Fibroblast of skin of left quadriceps (primary cell): Measurements from ENCODE around the gene KRTAP5-9.
"Not testable (repeated sequence)": the region's sequence is repeated elsewhere in the genome, so short reads cannot be mapped to it uniquely, and the experiment has no call there.

ENCODE experiments used
- DNase-seq, 2 experiments: peaks; one replicate each; pipeline ENCODE4 v3.0.0-alpha.2; 2013; ENCODE audit warnings: low read depth in 2 of 2

The KRTAP5-9 gene

GRCh38 chr11:71534711-71535608 lies 13.3 kb upstream of the KRTAP5-9 start:
- DNase-seq = not testable (repeated sequence)

GRCh38 chr11:71535825-71536224 lies 12.4 kb upstream of the KRTAP5-9 start:
- no peak for DNase-seq

GRCh38 chr11:71537537-71537936 lies 10.7 kb upstream of the KRTAP5-9 start:
- no peak for DNase-seq

GRCh38 chr11:71537977-71538665 lies 10.1 kb upstream of the KRTAP5-9 start, which contains the start of gene KRTAP5-8:
KRTAP5-8 (plus strand) TSS chr11:71538025; CDS start chr11:71538056, 31 bp downstream.
- not testable (repeated sequence) for DNase-seq

- DNase-seq = no peak
Observed at GRCh38 chr11:71538666-71538990, 9.6 kb upstream of the KRTAP5-9 start.

- no peak for DNase-seq
Observed at GRCh38 chr11:71539017-71539416, 9.2 kb upstream of the KRTAP5-9 start.

GRCh38 chr11:71539971-71540370 lies 8.2 kb upstream of the KRTAP5-9 start:
- DNase-seq = not testable (repeated sequence)

GRCh38 chr11:71540521-71541304 lies 7.5 kb upstream of the KRTAP5-9 start:
- DNase-seq = not testable (repeated sequence)

GRCh38 chr11:71542382-71542781 lies 5.8 kb upstream of the KRTAP5-9 start:
- DNase-seq = no peak

GRCh38 chr11:71542879-71543777 lies 5.1 kb upstream of the KRTAP5-9 start:
- no peak for DNase-seq

GRCh38 chr11:71543866-71544265 lies 4.4 kb upstream of the KRTAP5-9 start:
- no peak for DNase-seq

GRCh38 chr11:71544525-71545214 lies 3.5 kb upstream of the KRTAP5-9 start:
- DNase-seq = no peak

- no peak for DNase-seq
Observed at GRCh38 chr11:71545405-71545966, 2.7 kb upstream of the KRTAP5-9 start.

GRCh38 chr11:71548716-71549151 lies 514 bp downstream of the KRTAP5-9 start:
- no peak for DNase-seq

GRCh38 chr11:71551711-71552110 lies 3.5 kb downstream of the KRTAP5-9 start:
- DNase-seq = no peak

- DNase-seq = no peak
Observed at GRCh38 chr11:71554996-71555395, 6.8 kb downstream of the KRTAP5-9 start.

- DNase-seq = no peak
Observed at GRCh38 chr11:71555508-71555907, 7.3 kb downstream of the KRTAP5-9 start.

GRCh38 chr11:71556018-71556417 lies 7.8 kb downstream of the KRTAP5-9 start:
- no peak for DNase-seq

GRCh38 chr11:71557257-71557656 lies 9.0 kb downstream of the KRTAP5-9 start:
- DNase-seq = no peak

GRCh38 chr11:71558996-71559395 lies 10.8 kb downstream of the KRTAP5-9 start:
- no peak for DNase-seq
